RCC 7860 (cell line): Measurements from ENCODE around the gene SUSD2.

Source experiments
- DNase-seq: peaks from one replicate; pipeline ENCODE4 v3.0.0-alpha.2; 2015; ENCODE audit warnings: low spot score
- FAIRE-seq: peaks from 2 replicates; lab custom pipeline; 2012; peaks lifted over from hg19 to GRCh38; lab: Jason Lieb, UNC

SUSD2 gene

GRCh38 chr22:24153353-24153752 is 27.9 kb upstream of the SUSD2 start:
- no peak for FAIRE-seq
- no peak for DNase-seq

GRCh38 chr22:24153959-24154358 is 27.3 kb upstream of the SUSD2 start:
- FAIRE-seq (no peak), DNase-seq (no peak)

- no peak for DNase-seq
- FAIRE-seq, result no peak
Observed at GRCh38 chr22:24154826-24155225, 26.5 kb upstream of the SUSD2 start.

- FAIRE-seq, result no peak
Observed at GRCh38 chr22:24155627-24156140, 25.6 kb upstream of the SUSD2 start.

GRCh38 chr22:24156141-24156912 is 25.0 kb upstream of the SUSD2 start:
- FAIRE-seq (no peak), DNase-seq (no peak)

More at GRCh38 chr22:24155627-24156140, 25.6 kb upstream of the SUSD2 start:
- no peak for DNase-seq

- peak; percentile 13 for DNase-seq
- no peak for FAIRE-seq
Observed at GRCh38 chr22:24156913-24157821, 24.1 kb upstream of the SUSD2 start.

- DNase-seq (no peak), FAIRE-seq (no peak)
Observed at GRCh38 chr22:24157822-24158135, 23.5 kb upstream of the SUSD2 start.

- DNase-seq, result no peak
- FAIRE-seq, result no peak
Observed at GRCh38 chr22:24159650-24160049, 21.6 kb upstream of the SUSD2 start.

GRCh38 chr22:24160546-24160945 is 20.7 kb upstream of the SUSD2 start:
- no peak for FAIRE-seq
- DNase-seq, result no peak

GRCh38 chr22:24161485-24161884 is 19.8 kb upstream of the SUSD2 start:
- DNase-seq (no peak), FAIRE-seq (no peak)

- no peak for DNase-seq
- no peak for FAIRE-seq
Observed at GRCh38 chr22:24161909-24162308, 19.4 kb upstream of the SUSD2 start.

GRCh38 chr22:24162436-24162835 is 18.9 kb upstream of the SUSD2 start:
- no peak for FAIRE-seq
- DNase-seq, result no peak

GRCh38 chr22:24164243-24164642 is 17.0 kb upstream of the SUSD2 start:
- no peak for DNase-seq
- FAIRE-seq, result no peak

- no peak for FAIRE-seq
- DNase-seq, result no peak
Observed at GRCh38 chr22:24164940-24165339, 16.3 kb upstream of the SUSD2 start.

- FAIRE-seq, result no peak
- peak; percentile 14 for DNase-seq
Observed at GRCh38 chr22:24165673-24166072, 15.6 kb upstream of the SUSD2 start.

GRCh38 chr22:24166811-24167210 is 14.5 kb upstream of the SUSD2 start:
- FAIRE-seq, result no peak
- no peak for DNase-seq

GRCh38 chr22:24169439-24170058 is 11.7 kb upstream of the SUSD2 start:
- FAIRE-seq (no peak), DNase-seq (no peak)

GRCh38 chr22:24170188-24170587 is 11.1 kb upstream of the SUSD2 start:
- no peak for FAIRE-seq
- no peak for DNase-seq

- FAIRE-seq (no peak), DNase-seq (no peak)
Observed at GRCh38 chr22:24170632-24171031, 10.7 kb upstream of the SUSD2 start.

- no peak for DNase-seq
- FAIRE-seq, result no peak
Observed at GRCh38 chr22:24171822-24172221, 9.5 kb upstream of the SUSD2 start.

- FAIRE-seq (no peak), DNase-seq (peak; percentile 26)
Observed at GRCh38 chr22:24175160-24175808, 6.0 kb upstream of the SUSD2 start.
